Gastroesophageal sphincter (tissue), 4 donors: ENCODE measurements around the gene CEMIP2. TPM values are rescaled to one million over a fixed set of nuclear protein-coding genes. Genes with fewer than 3 reads are reported as not detected.
"Not testable (repeated sequence)": the region's sequence is repeated elsewhere in the genome, so short reads cannot be mapped to it uniquely, and the experiment has no call there.

ENCODE experiments used
- ATAC-seq: fragments of 150-250 bp; one replicate; pipeline ENCODE4 v1.9.1; 2016; ENCODE audit warnings: mild to moderate bottlenecking, moderate library complexity
- H3K27ac ChIP-seq, 4 donors: fragments of 200-600 bp; sonication (generic) in 3 of 4; 1 replicate in 3 of 4; 2 replicates in 1 of 4; pipeline ENCODE4 v1.5.1; 2016 to 2019
- H3K27me3 ChIP-seq: fragments of 200-600 bp; sonication (generic); one replicate; pipeline ENCODE4 v1.5.1; 2019
- H3K36me3 ChIP-seq, 2 donors: fragments of 200-600 bp; sonication (generic); one replicate each; pipeline ENCODE4 v1.5.1; 2019; ENCODE audit warnings: control low read depth in 1 of 2
- H3K4me1 ChIP-seq, 3 donors: fragments of 200-600 bp; sonication (generic); 1 replicate in 2 of 3; 2 replicates in 1 of 3; pipeline ENCODE4 v1.5.1; 2016 to 2019; ENCODE audit warnings: control low read depth in 2 of 3
- H3K4me3 ChIP-seq, 2 donors: fragments of 200-600 bp; sonication (generic); one replicate each; pipeline ENCODE4 v1.5.1; 2019; ENCODE audit warnings: mild to moderate bottlenecking in 1 of 2, moderate library complexity in 1 of 2
- H3K9me3 ChIP-seq, 3 donors: fragments of 200-600 bp; sonication (generic); one replicate each; pipeline ENCODE4 v1.5.1; 2017 to 2019; ENCODE audit warnings: control low read depth in 2 of 3
- EP300 ChIP-seq: sonication (generic); formaldehyde crosslinking; IDR thresholded peaks from one replicate; pipeline ENCODE4 v1.6.1; 2017; ENCODE audit warnings: antibody characterized with exemption, mild to moderate bottlenecking
- POLR2A ChIP-seq, 2 donors: fragments of 450-650 bp; IDR thresholded peaks; one replicate each; pipeline ENCODE4 v1.6.1; 2017; ENCODE audit warnings: antibody characterized with exemption in 2 of 2, mild to moderate bottlenecking in 2 of 2, moderate library complexity in 1 of 2
- POLR2AphosphoS5 ChIP-seq: sonication (generic); formaldehyde crosslinking; IDR thresholded peaks from one replicate; pipeline ENCODE4 v1.6.1; 2017; ENCODE audit warnings: antibody characterized with exemption
- WGBS, 2 donors: methylation state at CpG; one replicate each; pipeline ENCODE4 v1.1.5; 2018; ENCODE audit warnings: low coverage in 1 of 2; 5-methylcytosine and 5-hydroxymethylcytosine counted together
- total RNA-seq, 4 donors: library from RNA; depleted of rRNA; stranded (reverse); fragments of >200 nt; gene quantifications; one replicate each; pipeline ENCODE4 v1.1.0, GENCODE V29; 2016
- TF ChIP-seq, protein P1 (sequence below), 4 experiments: fragments of 200-600 bp in 2 of 4; fragments of 450-650 bp in 2 of 4; sonication (generic) in 1 of 4; IDR thresholded peaks; one replicate each; pipeline ENCODE4 v1.5.1; 2017 to 2019; ENCODE audit warnings: antibody characterized with exemption in 4 of 4, mild to moderate bottlenecking in 2 of 4, moderate library complexity in 2 of 4

Gene CEMIP2
- total RNA-seq, 4 donors from 2014 or later = 8.1 to 84.5 (median 17.4) TPM

- no peak overlapping the region for H3K27ac ChIP-seq
- peak; percentile 75 for ATAC-seq
- peaks cover 0 to 4% (median 0%) of the 10 kb centered on the region in 3 donors for H3K4me1 ChIP-seq
- no peak overlapping the region for H3K4me3 ChIP-seq
- H3K36me3 ChIP-seq = no peaks in the 10 kb centered on the region
- H3K27me3 ChIP-seq = no peaks in the 10 kb centered on the region
- no peaks in the 10 kb centered on the region for H3K9me3 ChIP-seq
- WGBS, 2 donors = 50 to 63% methylated on average over 4 of the region's 4 CpGs
- TF ChIP-seq, protein P1, sequence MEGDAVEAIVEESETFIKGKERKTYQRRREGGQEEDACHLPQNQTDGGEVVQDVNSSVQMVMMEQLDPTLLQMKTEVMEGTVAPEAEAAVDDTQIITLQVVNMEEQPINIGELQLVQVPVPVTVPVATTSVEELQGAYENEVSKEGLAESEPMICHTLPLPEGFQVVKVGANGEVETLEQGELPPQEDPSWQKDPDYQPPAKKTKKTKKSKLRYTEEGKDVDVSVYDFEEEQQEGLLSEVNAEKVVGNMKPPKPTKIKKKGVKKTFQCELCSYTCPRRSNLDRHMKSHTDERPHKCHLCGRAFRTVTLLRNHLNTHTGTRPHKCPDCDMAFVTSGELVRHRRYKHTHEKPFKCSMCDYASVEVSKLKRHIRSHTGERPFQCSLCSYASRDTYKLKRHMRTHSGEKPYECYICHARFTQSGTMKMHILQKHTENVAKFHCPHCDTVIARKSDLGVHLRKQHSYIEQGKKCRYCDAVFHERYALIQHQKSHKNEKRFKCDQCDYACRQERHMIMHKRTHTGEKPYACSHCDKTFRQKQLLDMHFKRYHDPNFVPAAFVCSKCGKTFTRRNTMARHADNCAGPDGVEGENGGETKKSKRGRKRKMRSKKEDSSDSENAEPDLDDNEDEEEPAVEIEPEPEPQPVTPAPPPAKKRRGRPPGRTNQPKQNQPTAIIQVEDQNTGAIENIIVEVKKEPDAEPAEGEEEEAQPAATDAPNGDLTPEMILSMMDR (IDR thresholded peaks at IDR 0.05) = no peak
These were observed 44.1 kb upstream of the CEMIP2 start for GRCh38 chr9:71812385-71812784.

GRCh38 chr9:71808068-71808467 lies 39.8 kb upstream of the CEMIP2 start:
- Histone ChIP-seq H3K9me3 (no peaks in the 10 kb centered on the region), H3K36me3 (no peaks in the 10 kb centered on the region), H3K4me1 (peaks cover 0 to 8% (median 0%) of the 10 kb centered on the region in 3 donors), H3K4me3 (no peak overlapping the region), H3K27me3 (no peaks in the 10 kb centered on the region), H3K27ac (no peak overlapping the region)
- TF ChIP-seq POLR2AphosphoS5 (no peak), EP300 (no peak), POLR2A (IDR thresholded peaks at IDR 0.05) (no peak)
- TF ChIP-seq, protein P1 (IDR thresholded peaks at IDR 0.05) = no peak
- ATAC-seq = no peak
- WGBS, 2 donors = 79 to 94% methylated on average over 2 of the region's 2 CpGs

DNA sequence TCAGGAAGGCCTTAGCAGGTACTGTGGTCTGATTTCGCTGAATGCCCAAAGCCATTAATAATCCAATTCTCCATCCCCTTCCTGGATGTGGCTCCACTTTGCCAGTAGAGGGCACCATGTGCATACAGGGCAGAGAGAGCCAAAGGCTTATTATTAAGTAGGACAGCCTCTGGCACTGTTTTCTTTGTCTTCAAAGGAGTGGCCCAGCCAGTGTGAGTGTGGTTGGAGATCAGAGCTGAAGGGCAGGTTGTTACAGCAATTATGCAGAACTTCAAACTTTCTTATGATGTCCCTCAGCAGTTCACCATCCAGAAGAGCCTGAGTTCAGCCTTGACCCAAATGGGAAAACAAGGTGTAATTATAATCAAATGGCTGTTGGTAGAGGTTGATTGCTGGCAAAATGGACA lies 38.6 kb upstream of the CEMIP2 start:
- TF ChIP-seq POLR2A (IDR thresholded peaks at IDR 0.05) (no peak), POLR2AphosphoS5 (peak; percentile 17)
- TF ChIP-seq, protein P1 (IDR thresholded peaks at IDR 0.05) = peak; percentile 67 to 91 (median 76)
- H3K36me3 ChIP-seq = no peaks in the 10 kb centered on the region
- H3K27me3 ChIP-seq = no peaks in the 10 kb centered on the region
- H3K4me3 ChIP-seq = no peak overlapping the region
- 8 to 30% methylated on average over 1 of the region's 1 CpG for WGBS, 2 donors
- ATAC-seq = peak; percentile 79
- H3K4me1 ChIP-seq = peaks cover 0 to 4% (median 0%) of the 10 kb centered on the region in 3 donors
- no peak overlapping the region for H3K27ac ChIP-seq
- H3K9me3 ChIP-seq = no peaks in the 10 kb centered on the region

GRCh38 chr9:71805096-71805495 lies 36.8 kb upstream of the CEMIP2 start:
- not testable (repeated sequence) for H3K27ac ChIP-seq, H3K27me3 ChIP-seq
- whole genome bisulfite sequencing, 2 donors = 40 to 50% methylated on average over 1 of the region's 1 CpG

DNA sequence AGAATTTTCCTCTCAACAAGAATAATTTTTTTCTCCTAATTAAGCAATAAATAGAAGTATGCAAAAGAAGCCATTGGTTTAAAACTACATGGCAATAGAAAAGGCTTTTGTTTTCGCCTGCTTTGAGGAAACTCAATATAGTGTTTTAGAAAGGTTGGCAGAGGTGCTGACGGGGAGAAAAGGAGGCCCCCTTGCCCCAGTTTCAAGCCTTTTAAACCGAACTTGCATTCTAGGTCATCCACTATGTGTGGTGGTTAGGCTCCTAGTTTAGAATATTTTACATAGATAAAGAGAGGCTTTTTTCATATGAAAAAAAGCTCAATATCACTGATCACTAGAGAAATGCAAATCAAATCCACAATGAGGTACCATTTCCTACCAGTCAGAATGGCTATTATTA lies 33.5 kb upstream of the CEMIP2 start:
- Histone ChIP-seq H3K36me3 (no peaks in the 10 kb centered on the region), H3K27me3 (no peaks in the 10 kb centered on the region), H3K4me3 (no peak overlapping the region), H3K4me1 (peaks cover 0 to under 1% (median 0%) of the 10 kb centered on the region in 3 donors), H3K27ac (no peak overlapping the region), H3K9me3 (no peaks in the 10 kb centered on the region)
- TF ChIP-seq EP300 (no peak), POLR2AphosphoS5 (no peak), POLR2A (IDR thresholded peaks at IDR 0.05) (no peak)
- TF ChIP-seq, protein P1 (IDR thresholded peaks at IDR 0.05) = no peak
- 74 to 81% methylated on average over 3 of the region's 3 CpGs for WGBS, 2 donors
- ATAC-seq = no peak

More at GRCh38 chr9:71805096-71805495, 36.8 kb upstream of the CEMIP2 start:
- H3K4me1 ChIP-seq, H3K36me3 ChIP-seq, H3K4me3 ChIP-seq, ATAC-seq, H3K9me3 ChIP-seq: not testable (repeated sequence)

DNA sequence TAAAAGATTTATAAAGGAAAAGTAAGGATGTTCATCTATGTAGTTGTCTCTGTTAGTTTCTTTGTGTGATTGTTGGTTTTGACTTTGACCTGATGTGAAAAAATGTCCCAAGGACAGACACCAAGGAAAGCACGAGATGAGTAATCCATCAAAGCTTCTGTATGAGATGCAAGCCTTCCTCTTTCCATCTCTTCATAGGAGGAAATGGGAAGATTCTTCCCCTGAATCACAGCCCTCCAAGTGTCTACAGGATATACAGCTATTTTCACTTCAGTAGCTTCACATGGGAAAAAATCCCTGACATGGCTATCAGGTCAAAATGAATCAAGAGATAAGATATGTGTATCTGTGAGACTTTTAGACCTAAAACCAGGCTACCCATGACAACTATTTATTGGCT lies 29.0 kb upstream of the CEMIP2 start:
- TF ChIP-seq, protein P1 (IDR thresholded peaks at IDR 0.05) = no peak
- TF ChIP-seq POLR2A (IDR thresholded peaks at IDR 0.05) = no peak
- no peak for TF ChIP-seq EP300
- no peak for TF ChIP-seq POLR2AphosphoS5
- ATAC-seq = no peak
- Histone ChIP-seq H3K4me1 (no peaks in the 10 kb centered on the region), H3K27ac (no peak overlapping the region), H3K4me3 (no peak overlapping the region), H3K9me3 (no peaks in the 10 kb centered on the region), H3K27me3 (no peaks in the 10 kb centered on the region), H3K36me3 (no peaks in the 10 kb centered on the region)
- WGBS, 2 donors = 67 to 73% methylated on average over 1 of the region's 1 CpG
